Liver (tissue), 9 donors: ENCODE results near the gene KIAA0753. TPM values are rescaled to one million over a fixed set of nuclear protein-coding genes. Genes with fewer than 3 reads are reported as not detected.

Experiments used
- DNase-seq: peaks from one replicate; pipeline ENCODE4 v3.0.0-alpha.2; 2017; ENCODE audit warnings: low spot score
- H3K27ac ChIP-seq, 2 donors: one replicate each; pipeline ENCODE4 v1.7.0; 2013; ENCODE audit warnings: inconsistent platforms in 2 of 2, low read length in 2 of 2, control low read depth in 1 of 2, low read depth in 1 of 2, mild to moderate bottlenecking in 1 of 2
- H3K27me3 ChIP-seq, 4 donors: one replicate each; pipeline versions ENCODE4 v1.6.1 to v1.7.0; 2013; ENCODE audit warnings: low read length in 3 of 4, inconsistent platforms in 1 of 4, mild to moderate bottlenecking in 1 of 4, moderate library complexity in 1 of 4; ENCODE audit not compliant: control insufficient read depth in 4 of 4, insufficient read depth in 4 of 4
- H3K36me3 ChIP-seq, 4 donors: one replicate each; pipeline versions ENCODE4 v1.6.1 to v1.7.0; 2013; ENCODE audit warnings: low read length in 3 of 4, mild to moderate bottlenecking in 3 of 4, low read depth in 1 of 4, moderate library complexity in 1 of 4; ENCODE audit not compliant: control insufficient read depth in 4 of 4, insufficient read depth in 3 of 4
- H3K4me1 ChIP-seq, 4 donors: one replicate each; pipeline versions ENCODE4 v1.6.1 to v1.7.0; 2013; ENCODE audit warnings: low read length in 3 of 4, mild to moderate bottlenecking in 3 of 4, moderate library complexity in 1 of 4; ENCODE audit not compliant: control insufficient read depth in 4 of 4, insufficient read depth in 4 of 4
- H3K4me3 ChIP-seq, 3 donors: one replicate each; pipeline versions ENCODE4 v1.6.1 to v1.7.0; 2013; ENCODE audit warnings: low read length in 3 of 3, control low read depth in 1 of 3, low read depth in 1 of 3, mild to moderate bottlenecking in 1 of 3
- H3K9ac ChIP-seq, 2 donors: one replicate each; pipeline ENCODE4 v1.7.0; 2013; ENCODE audit warnings: low read length in 2 of 2, mild to moderate bottlenecking in 2 of 2, moderate library complexity in 2 of 2, control low read depth in 1 of 2, low read depth in 1 of 2
- H3K9me3 ChIP-seq, 4 donors: one replicate each; pipeline versions ENCODE4 v1.6.1 to v1.7.0; 2013; ENCODE audit warnings: low read length in 3 of 4; ENCODE audit not compliant: control insufficient read depth in 4 of 4
- ATF3 ChIP-seq: IDR thresholded peaks from 2 replicates; pipeline ENCODE4 v1.6.1; 2016; ENCODE audit warnings: antibody characterized with exemption
- FOXA1 ChIP-seq: IDR thresholded peaks from 2 replicates; pipeline ENCODE4 v1.6.1; 2016; ENCODE audit warnings: antibody characterized with exemption
- FOXA2 ChIP-seq: IDR thresholded peaks from 2 replicates; pipeline ENCODE4 v1.6.1; 2016; ENCODE audit warnings: antibody characterized with exemption
- GABPA ChIP-seq, 2 donors: IDR thresholded peaks in 1 of 2; conservative IDR thresholded peaks in 1 of 2; 2 replicates each; pipeline ENCODE4 v1.6.1; 2016; ENCODE audit warnings: antibody characterized with exemption in 2 of 2, mild to moderate bottlenecking in 1 of 2, moderate library complexity in 1 of 2
- HNF4A ChIP-seq, 2 donors: conservative IDR thresholded peaks; 2 replicates each; pipeline ENCODE4 v1.6.1; 2016; ENCODE audit warnings: antibody characterized with exemption in 2 of 2, mild to moderate bottlenecking in 2 of 2
- JUND ChIP-seq, 2 donors: IDR thresholded peaks; 2 replicates each; pipeline ENCODE4 v1.6.1; 2016; ENCODE audit warnings: antibody characterized with exemption in 2 of 2
- MAX ChIP-seq: IDR thresholded peaks from 2 replicates; pipeline ENCODE4 v1.6.1; 2016; ENCODE audit warnings: antibody characterized with exemption
- RAD21 ChIP-seq, 2 donors: IDR thresholded peaks; 2 replicates each; pipeline ENCODE4 v1.6.1; 2016; ENCODE audit warnings: antibody characterized with exemption in 2 of 2, mild to moderate bottlenecking in 2 of 2
- REST ChIP-seq: IDR thresholded peaks from 2 replicates; pipeline ENCODE4 v1.6.1; 2016; ENCODE audit warnings: antibody characterized with exemption, mild to moderate bottlenecking
- SP1 ChIP-seq: IDR thresholded peaks from 2 replicates; pipeline ENCODE4 v1.6.1; 2018; ENCODE audit warnings: antibody characterized with exemption, mild to moderate bottlenecking
- YY1 ChIP-seq: IDR thresholded peaks from 2 replicates; pipeline ENCODE4 v1.6.1; 2016; ENCODE audit warnings: antibody characterized with exemption, mild to moderate bottlenecking
- WGBS: extraction: QIAGEN DNeasy Blood & Tissue Kit; methylation state at CpG from one replicate; pipeline ENCODE4 v1.1.7; 2013; 5-methylcytosine and 5-hydroxymethylcytosine counted together
- polyA plus RNA-seq, 2 donors: library from polyadenylated mRNA; stranded (reverse) in 1 of 2; unstranded in 1 of 2; fragments of 200-250 nt in 1 of 2; fragments of >200 nt in 1 of 2; fragmentation: Nextera tagmentation in 1 of 2; extraction: Ambion mirVana in 1 of 2; gene quantifications; one replicate each; pipeline versions ENCODE4 v1.2.1 to v1.2.3, GENCODE V29; 2013 to 2015
- total RNA-seq, 2 donors: library from RNA; depleted of rRNA; stranded (reverse); fragments of >200 nt; gene quantifications; one replicate each; pipeline ENCODE4 v1.2.3, GENCODE V29; 2014
- donor health status: healthy.
- donor health status: healthy.
- donor health status: healthy.
- donor health status: healthy.
- donor health status: healthy.

KIAA0753 gene
- total and polyA plus RNA-seq, 4 donors: 2.0 to 5.9 (median 3.0) TPM

DNA sequence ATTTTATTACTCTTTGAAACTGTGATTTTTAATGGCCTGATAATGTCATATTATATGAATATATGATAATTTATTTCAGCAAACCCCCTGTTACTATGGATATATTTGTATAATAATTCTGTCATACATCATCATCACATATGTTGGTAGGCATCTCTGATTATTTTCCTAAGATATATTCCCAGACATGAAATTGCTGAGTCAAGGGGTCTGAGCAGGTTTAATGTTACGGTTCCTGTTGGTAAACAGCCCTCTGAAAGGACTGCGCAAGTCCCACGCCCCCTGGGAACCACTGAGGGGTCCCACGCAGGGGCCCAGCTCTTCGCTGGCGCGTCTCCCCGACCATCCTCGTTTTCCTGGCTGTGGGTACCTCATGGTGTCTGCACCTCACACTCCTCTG lies 48.4 kb upstream of the KIAA0753 start:
- 90% methylated on average over 9 of the region's 9 CpGs for WGBS

GRCh38 chr17:6686026-6686425 lies 45.5 kb upstream of the KIAA0753 start:
- 48% methylated on average over 4 of the region's 4 CpGs for WGBS
- Histone ChIP-seq H3K4me3 (no peak overlapping the region), H3K27me3 (no peaks in the 10 kb centered on the region), H3K4me1 (peaks cover 4 to 56% (median 41%) of the 10 kb centered on the region in 4 donors), H3K9me3 (no peaks in the 10 kb centered on the region), H3K27ac (peak overlapping the region; percentile 2 to 19), H3K36me3 (peaks cover 2 to 29% (median 15%) of the 10 kb centered on the region in 4 donors), H3K9ac (no peak overlapping the region)
- DNase-seq: no peak
- no peak for TF ChIP-seq SP1
- peak; percentile 5 for TF ChIP-seq FOXA2

More for the DNA sequence above, 48.4 kb upstream of the KIAA0753 start:
- H3K4me1 ChIP-seq: peaks cover 1 to 48% (median 35%) of the 10 kb centered on the region in 4 donors
- no peak overlapping the region for H3K4me3 ChIP-seq
- peaks cover 6 to 54% (median 39%) of the 10 kb centered on the region in 4 donors for H3K36me3 ChIP-seq
- no peak overlapping the region for H3K9ac ChIP-seq
- H3K9me3 ChIP-seq: no peaks in the 10 kb centered on the region
- DNase-seq: no peak
- TF ChIP-seq MAX: no peak
- no peak for TF ChIP-seq REST
- TF ChIP-seq ATF3: no peak
- H3K27ac ChIP-seq: no peak overlapping the region
- H3K27me3 ChIP-seq: no peaks in the 10 kb centered on the region

- Histone ChIP-seq H3K36me3 (peaks cover 1 to 21% (median 8%) of the 10 kb centered on the region in 4 donors), H3K4me3 (no peak overlapping the region), H3K9ac (no peak overlapping the region), H3K27me3 (no peaks in the 10 kb centered on the region), H3K9me3 (no peaks in the 10 kb centered on the region), H3K27ac (peak overlapping the region; percentile 19 to 37), H3K4me1 (peaks cover 4 to 51% (median 39%) of the 10 kb centered on the region in 4 donors)
- TF ChIP-seq YY1 (no peak), JUND (IDR thresholded peaks at IDR 0.05) (peak in 1 of 2 donors; percentile 3)
- WGBS: 76% methylated on average over 14 of the region's 14 CpGs
- no peak for DNase-seq
Observed at GRCh38 chr17:6684881-6685767, 44.6 kb upstream of the KIAA0753 start.

- Histone ChIP-seq H3K9me3 (no peaks in the 10 kb centered on the region), H3K27ac (peak overlapping the region in 1 of 2 donors; percentile 37), H3K36me3 (peaks cover 1 to 14% (median 6%) of the 10 kb centered on the region in 4 donors), H3K9ac (no peak overlapping the region), H3K4me1 (peaks cover 4 to 51% (median 38%) of the 10 kb centered on the region in 4 donors), H3K27me3 (no peaks in the 10 kb centered on the region), H3K4me3 (no peak overlapping the region)
- 50% methylated on average over 7 of the region's 7 CpGs for WGBS
- DNase-seq: no peak
- TF ChIP-seq FOXA2 (no peak), RAD21 (IDR thresholded peaks at IDR 0.05) (peak in 1 of 2 donors; percentile 21), JUND (IDR thresholded peaks at IDR 0.05) (peak; percentile 23 to 29), GABPA (IDR thresholded peaks at IDR 0.05 in 1 of 2, conservative IDR thresholded peaks at IDR 0.05 in 1 of 2) (no peak), SP1 (no peak), FOXA1 (no peak), HNF4A (conservative IDR thresholded peaks at IDR 0.05) (peak in 1 of 2 donors; percentile 21), ATF3 (no peak)
Observed at GRCh38 chr17:6684460-6684783, 43.9 kb upstream of the KIAA0753 start.
